ENCODE data around the gene ENOX2. TPM values are rescaled to one million over a fixed set of nuclear protein-coding genes. Genes with fewer than 3 reads are reported as not detected.

Gene ENOX2
- total RNA-seq, 1 experiment from 2014 or later, result 11.4 TPM

- H3K4me1 Mint-ChIP-seq (ENCODE audit: low read depth, unreplicated experiment), result no peaks in the 10 kb centered on the region
- no peak overlapping the region for H3K27ac Mint-ChIP-seq (ENCODE audit: unreplicated experiment)
- no peaks in the 10 kb centered on the region for H3K9me3 Mint-ChIP-seq (ENCODE audit: unreplicated experiment)
- intact Hi-C loops (cut with micrococcal nuclease; ENCODE audit: unreplicated experiment), result no loop called here
- H3K27me3 ChIP-seq (replicated peaks; ENCODE audit: control insufficient read depth, insufficient read depth, low read length), result no peaks in the 10 kb centered on the region
- ChIA-PET POLR2A (no interaction called here), CTCF (no interaction called here)
- H3K36me3 ChIP-seq (ENCODE audit: control insufficient read depth, insufficient read depth, low read length), result no peaks in the 10 kb centered on the region
- H3K27me3 Mint-ChIP-seq (ENCODE audit: insufficient read depth, unreplicated experiment), result no peaks in the 10 kb centered on the region
- no peak overlapping the region for H3K4me3 ChIP-seq (ENCODE audit: low read depth, low read length)
- no TSS peak for BruUV-seq (replicated peaks)
- H3K4me1 ChIP-seq, result no peaks in the 10 kb centered on the region
- no peaks in the 10 kb centered on the region for H3K9me3 ChIP-seq
- TF ChIP-seq CTCF (IDR thresholded peaks at IDR 0.05; ENCODE audit: insufficient read depth in 1 of 2, low read depth in 1 of 2, low read length in 1 of 2, severe bottlenecking in 1 of 2, unreplicated experiment in 1 of 2), result no peak
- H3K4me3 Mint-ChIP-seq (ENCODE audit: unreplicated experiment), result no peak overlapping the region
- DNase-seq, result no peak
- H3K36me3 Mint-ChIP-seq (ENCODE audit: insufficient read depth, unreplicated experiment), result no peaks in the 10 kb centered on the region
Measured at GRCh38 chrX:130878350-130879341, 24.4 kb downstream of the ENOX2 start.

GRCh38 chrX:130877892-130878341, 25.1 kb downstream of the ENOX2 start:
- H3K9me3 ChIP-seq, result no peaks in the 10 kb centered on the region
- H3K4me1 ChIP-seq, result no peaks in the 10 kb centered on the region
- H3K36me3 Mint-ChIP-seq (ENCODE audit: insufficient read depth, unreplicated experiment), result no peaks in the 10 kb centered on the region
- no peak overlapping the region for H3K27ac Mint-ChIP-seq (ENCODE audit: unreplicated experiment)
- no peaks in the 10 kb centered on the region for H3K4me1 Mint-ChIP-seq (ENCODE audit: low read depth, unreplicated experiment)
- TF ChIP-seq CTCF (IDR thresholded peaks at IDR 0.05; ENCODE audit: insufficient read depth in 1 of 2, low read depth in 1 of 2, low read length in 1 of 2, severe bottlenecking in 1 of 2, unreplicated experiment in 1 of 2), result no peak
- POLR2A ChIA-PET, result no interaction called here
- no peak overlapping the region for H3K4me3 ChIP-seq (ENCODE audit: low read depth, low read length)
- no peaks in the 10 kb centered on the region for H3K27me3 Mint-ChIP-seq (ENCODE audit: insufficient read depth, unreplicated experiment)
- CTCF ChIA-PET, result no interaction called here
- no TSS peak for BruUV-seq (replicated peaks)
- intact Hi-C loops (cut with micrococcal nuclease; ENCODE audit: unreplicated experiment), result no loop called here
- no peaks in the 10 kb centered on the region for H3K36me3 ChIP-seq (ENCODE audit: control insufficient read depth, insufficient read depth, low read length)
- no peak overlapping the region for H3K4me3 Mint-ChIP-seq (ENCODE audit: unreplicated experiment)
- H3K27me3 ChIP-seq (replicated peaks; ENCODE audit: control insufficient read depth, insufficient read depth, low read length), result no peaks in the 10 kb centered on the region
- DNase-seq, result no peak
- no peaks in the 10 kb centered on the region for H3K9me3 Mint-ChIP-seq (ENCODE audit: unreplicated experiment)

- Histone ChIP-seq H3K4me1 (no peaks in the 10 kb centered on the region), H3K36me3 (ENCODE audit: control insufficient read depth, insufficient read depth, low read length) (no peaks in the 10 kb centered on the region), H3K27me3 (replicated peaks; ENCODE audit: control insufficient read depth, insufficient read depth, low read length) (no peaks in the 10 kb centered on the region), H3K9me3 (no peaks in the 10 kb centered on the region), H3K4me3 (ENCODE audit: low read depth, low read length) (no peak overlapping the region)
- Mint-ChIP-seq H3K4me3 (ENCODE audit: unreplicated experiment) (no peak overlapping the region), H3K36me3 (ENCODE audit: insufficient read depth, unreplicated experiment) (no peaks in the 10 kb centered on the region), H3K4me1 (ENCODE audit: low read depth, unreplicated experiment) (no peaks in the 10 kb centered on the region), H3K9me3 (ENCODE audit: unreplicated experiment) (no peaks in the 10 kb centered on the region), H3K27ac (ENCODE audit: unreplicated experiment) (no peak overlapping the region), H3K27me3 (ENCODE audit: insufficient read depth, unreplicated experiment) (no peaks in the 10 kb centered on the region)
- TF ChIP-seq CTCF (IDR thresholded peaks at IDR 0.05; ENCODE audit: insufficient read depth in 1 of 2, low read depth in 1 of 2, low read length in 1 of 2, severe bottlenecking in 1 of 2, unreplicated experiment in 1 of 2), result no peak
- intact Hi-C loops (cut with micrococcal nuclease; ENCODE audit: unreplicated experiment), result no loop called here
- BruUV-seq (replicated peaks), result no TSS peak
- DNase-seq, result no peak
- CTCF ChIA-PET, result no interaction called here
- POLR2A ChIA-PET, result no interaction called here
Measured at GRCh38 chrX:130876226-130876625, 26.8 kb downstream of the ENOX2 start.
